Measurements from ENCODE around the gene KCNN3.

The KCNN3 gene

GRCh38 chr1:154735804-154736168 lies 134.3 kb downstream of the KCNN3 start:
- DNase-seq (ENCODE audit: low spot score), result no peak
- TF ChIP-seq CTCF (IDR thresholded peaks at IDR 0.05; ENCODE audit: extremely low read depth, missing control alignments), result no peak

GRCh38 chr1:154735061-154735803 lies 134.8 kb downstream of the KCNN3 start:
- no peak for TF ChIP-seq CTCF (IDR thresholded peaks at IDR 0.05; ENCODE audit: extremely low read depth, missing control alignments)
- DNase-seq (ENCODE audit: low spot score), result no peak

GRCh38 chr1:154733621-154734020 lies 136.5 kb downstream of the KCNN3 start:
- no peak for DNase-seq (ENCODE audit: low spot score)
- TF ChIP-seq CTCF (IDR thresholded peaks at IDR 0.05; ENCODE audit: extremely low read depth, missing control alignments), result no peak

- no peak for TF ChIP-seq CTCF (IDR thresholded peaks at IDR 0.05; ENCODE audit: extremely low read depth, missing control alignments)
- DNase-seq (ENCODE audit: low spot score), result no peak
Observed at GRCh38 chr1:154730986-154731489, 139.0 kb downstream of the KCNN3 start.

GRCh38 chr1:154730259-154730658 lies 139.8 kb downstream of the KCNN3 start:
- no peak for TF ChIP-seq CTCF (IDR thresholded peaks at IDR 0.05; ENCODE audit: extremely low read depth, missing control alignments)
- DNase-seq (ENCODE audit: low spot score), result no peak

GRCh38 chr1:154729577-154729976 lies 140.5 kb downstream of the KCNN3 start:
- no peak for TF ChIP-seq CTCF (IDR thresholded peaks at IDR 0.05; ENCODE audit: extremely low read depth, missing control alignments)
- DNase-seq (ENCODE audit: low spot score), result no peak

- no peak for DNase-seq (ENCODE audit: low spot score)
- TF ChIP-seq CTCF (IDR thresholded peaks at IDR 0.05; ENCODE audit: extremely low read depth, missing control alignments), result no peak
Observed at GRCh38 chr1:154729031-154729442, 141.0 kb downstream of the KCNN3 start.
